ENCODE measurements around the gene PPM1K. TPM values are rescaled to one million over a fixed set of nuclear protein-coding genes. Genes with fewer than 3 reads are reported as not detected.

Gene PPM1K
- total and polyA plus RNA-seq, 9 of the 15 experiments (the other 6 are each of a cell fraction or from before 2014, with no cell fraction given): 8.2 to 18.0 (median 10.5) TPM

GRCh38 chr4:88284439-88285234 lies at the start of gene PPM1K (continued):
- TF ChIP-seq ZBTB33 (CRISPR knock-in tag; IDR thresholded peaks at IDR 0.05) (no peak), SOX6 (IDR thresholded peaks at IDR 0.05) (no peak), BRCA1 (IDR thresholded peaks at IDR 0.05) (no peak), BRCA1 (CRISPR knock-in tag; IDR thresholded peaks at IDR 0.05) (no peak), ZNF830 (CRISPR knock-in tag; IDR thresholded peaks at IDR 0.05) (no peak), SREBF2 (CRISPR knock-in tag; IDR thresholded peaks at IDR 0.05) (no peak), NFIX (CRISPR knock-in tag; IDR thresholded peaks at IDR 0.05; ENCODE audit: low read depth) (no peak), NR3C1 (CRISPR knock-in tag; IDR thresholded peaks at IDR 0.05) (no peak), PREB (CRISPR knock-in tag; IDR thresholded peaks at IDR 0.05) (no peak), ETV6 (IDR thresholded peaks at IDR 0.05; ENCODE audit: borderline replicate concordance in 1 of 2, low read depth in 2 of 2, low read length in 1 of 2) (no peak), ETV6 (CRISPR knock-in tag; IDR thresholded peaks at IDR 0.05; ENCODE audit: borderline replicate concordance) (no peak), SETDB1 (IDR thresholded peaks at IDR 0.05; ENCODE audit: low read length) (no peak), ZNF263 (CRISPR knock-in tag; IDR thresholded peaks at IDR 0.05; ENCODE audit: borderline replicate concordance) (no peak), FOXA1 (IDR thresholded peaks at IDR 0.05; ENCODE audit: borderline replicate concordance) (no peak), SRF (CRISPR knock-in tag; IDR thresholded peaks at IDR 0.05) (no peak), SAP30 (IDR thresholded peaks at IDR 0.05; ENCODE audit: borderline replicate concordance, insufficient read depth, low read depth, low read length, poor library complexity, severe bottlenecking) (no peak), ZEB2 (IDR thresholded peaks at IDR 0.05) (no peak), HIVEP1 (CRISPR knock-in tag; IDR thresholded peaks at IDR 0.05) (no peak), HLTF (IDR thresholded peaks at IDR 0.05) (no peak)
- TF ChIP-seq, protein P1, sequence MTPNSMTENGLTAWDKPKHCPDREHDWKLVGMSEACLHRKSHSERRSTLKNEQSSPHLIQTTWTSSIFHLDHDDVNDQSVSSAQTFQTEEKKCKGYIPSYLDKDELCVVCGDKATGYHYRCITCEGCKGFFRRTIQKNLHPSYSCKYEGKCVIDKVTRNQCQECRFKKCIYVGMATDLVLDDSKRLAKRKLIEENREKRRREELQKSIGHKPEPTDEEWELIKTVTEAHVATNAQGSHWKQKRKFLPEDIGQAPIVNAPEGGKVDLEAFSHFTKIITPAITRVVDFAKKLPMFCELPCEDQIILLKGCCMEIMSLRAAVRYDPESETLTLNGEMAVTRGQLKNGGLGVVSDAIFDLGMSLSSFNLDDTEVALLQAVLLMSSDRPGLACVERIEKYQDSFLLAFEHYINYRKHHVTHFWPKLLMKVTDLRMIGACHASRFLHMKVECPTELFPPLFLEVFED (CRISPR knock-in tag; conservative IDR thresholded peaks at IDR 0.05): no peak
- TF ChIP-seq, protein P2, sequence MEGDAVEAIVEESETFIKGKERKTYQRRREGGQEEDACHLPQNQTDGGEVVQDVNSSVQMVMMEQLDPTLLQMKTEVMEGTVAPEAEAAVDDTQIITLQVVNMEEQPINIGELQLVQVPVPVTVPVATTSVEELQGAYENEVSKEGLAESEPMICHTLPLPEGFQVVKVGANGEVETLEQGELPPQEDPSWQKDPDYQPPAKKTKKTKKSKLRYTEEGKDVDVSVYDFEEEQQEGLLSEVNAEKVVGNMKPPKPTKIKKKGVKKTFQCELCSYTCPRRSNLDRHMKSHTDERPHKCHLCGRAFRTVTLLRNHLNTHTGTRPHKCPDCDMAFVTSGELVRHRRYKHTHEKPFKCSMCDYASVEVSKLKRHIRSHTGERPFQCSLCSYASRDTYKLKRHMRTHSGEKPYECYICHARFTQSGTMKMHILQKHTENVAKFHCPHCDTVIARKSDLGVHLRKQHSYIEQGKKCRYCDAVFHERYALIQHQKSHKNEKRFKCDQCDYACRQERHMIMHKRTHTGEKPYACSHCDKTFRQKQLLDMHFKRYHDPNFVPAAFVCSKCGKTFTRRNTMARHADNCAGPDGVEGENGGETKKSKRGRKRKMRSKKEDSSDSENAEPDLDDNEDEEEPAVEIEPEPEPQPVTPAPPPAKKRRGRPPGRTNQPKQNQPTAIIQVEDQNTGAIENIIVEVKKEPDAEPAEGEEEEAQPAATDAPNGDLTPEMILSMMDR (IDR thresholded peaks at IDR 0.05 in 2 of 3, conservative IDR thresholded peaks at IDR 0.05 in 1 of 3; ENCODE audit: insufficient read depth in 2 of 3, low read depth in 1 of 3, low read length in 3 of 3): no peak
